AG10803 (cell line): ENCODE data around the gene SIN3B.

Experiments used
- DNase-seq: peaks from one replicate; pipeline ENCODE4 v3.0.0; 2010; ENCODE audit warnings: low read depth
- H3K4me3 ChIP-seq: 2 replicates; pipeline ENCODE4 v1.5.1; 2011; ENCODE audit warnings: mild to moderate bottlenecking, low read length, control low read depth
- CTCF ChIP-seq: conservative IDR thresholded peaks from 2 replicates; pipeline ENCODE4 v1.5.1; 2011; ENCODE audit warnings: mild to moderate bottlenecking, low read length, control low read depth, inconsistent platforms

SIN3B gene

GRCh38 chr19:16824658-16825311, 4.4 kb upstream of the SIN3B start:
- peak; percentile 81 for DNase-seq
- peak overlapping the region; percentile 61 for H3K4me3 ChIP-seq
- TF ChIP-seq CTCF: peak; percentile 10; the same call in 1 of the 2 replicates

- TF ChIP-seq CTCF: no peak
- DNase-seq: no peak
- H3K4me3 ChIP-seq: peak overlapping the region; percentile 61
Observed at GRCh38 chr19:16825312-16826052, 3.7 kb upstream of the SIN3B start.

GRCh38 chr19:16829822-16830289, 658 bp downstream of the SIN3B start:
- no peak for TF ChIP-seq CTCF
- DNase-seq: no peak
- peak overlapping the region; percentile 89 for H3K4me3 ChIP-seq

GRCh38 chr19:16830679-16831078, 1.5 kb downstream of the SIN3B start:
- peak overlapping the region; percentile 89 for H3K4me3 ChIP-seq
- DNase-seq: peak; percentile 43
- no peak for TF ChIP-seq CTCF

GRCh38 chr19:16831531-16831930, 2.3 kb downstream of the SIN3B start:
- no peak for TF ChIP-seq CTCF
- DNase-seq: no peak
- no peak overlapping the region for H3K4me3 ChIP-seq

GRCh38 chr19:16834747-16835146, 5.5 kb downstream of the SIN3B start:
- H3K4me3 ChIP-seq: no peak overlapping the region
- TF ChIP-seq CTCF: no peak

More at GRCh38 chr19:16834747-16835146, 5.5 kb downstream of the SIN3B start:
- DNase-seq: no peak
